HEK293 (cell line): ENCODE data around the gene MADD.

Source experiments
- CTCF ChIA-PET: fragments of 350-600 bp; formaldehyde crosslinking; extraction: SDS; loops from one replicate; lab custom pipeline; 2021; ENCODE audit warnings: antibody characterized with exemption; lab: Yijun Ruan, JAX
- POLR2A ChIA-PET: fragments of 300-600 bp; formaldehyde crosslinking; extraction: SDS; loops from one replicate; lab custom pipeline; 2020; ENCODE audit warnings: antibody characterized with exemption, inconsistent platforms; lab: Yijun Ruan, JAX
- H3K27ac ChIP-seq: fragments of 200-500 bp; sonication (Bioruptor generic); 2 replicates; pipeline ENCODE4 v1.5.1; 2014; ENCODE audit warnings: low read depth, low read length, control low read depth, inconsistent platforms; ENCODE audit errors: extremely low read depth
- H3K36me3 ChIP-seq, 2 experiments: fragments of 200-500 bp in 1 of 2; sonication (Bioruptor generic) in 1 of 2; 1 replicate in 1 of 2; 2 replicates in 1 of 2; pipeline ENCODE4 v1.5.1; 2014 to 2017; ENCODE audit warnings: inconsistent platforms in 2 of 2, low read length in 2 of 2; ENCODE audit not compliant: control insufficient read depth in 2 of 2, insufficient read depth in 1 of 2
- H3K4me1 ChIP-seq: fragments of 200-500 bp; sonication (Bioruptor generic); 2 replicates; pipeline ENCODE4 v1.5.1; 2014; ENCODE audit warnings: mild to moderate bottlenecking, low read length, inconsistent platforms; ENCODE audit not compliant: control insufficient read depth, insufficient read depth
- H3K4me3 ChIP-seq: 2 replicates; pipeline ENCODE4 v1.5.1; 2011; ENCODE audit warnings: low read depth, mild to moderate bottlenecking, control low read depth, low read length, moderate library complexity
- H3K9me3 ChIP-seq: fragments of 200-500 bp; sonication (Bioruptor generic); 2 replicates; pipeline ENCODE4 v1.5.1; 2014; ENCODE audit warnings: low read depth, low read length, inconsistent platforms; ENCODE audit not compliant: control insufficient read depth, insufficient read depth
- HOXD13 ChIP-seq: sonication (generic); formaldehyde crosslinking; IDR thresholded peaks from 2 replicates; pipeline ENCODE4 v1.8.0; 2022; ENCODE audit warnings: missing genetic modification reagents, borderline replicate concordance
- KLF7 ChIP-seq: fragments of 450-650 bp; formaldehyde crosslinking; IDR thresholded peaks from 2 replicates; pipeline ENCODE4 v1.5.1; 2016; ENCODE audit warnings: missing biosample characterization, missing genetic modification characterization, borderline replicate concordance
- SP2 ChIP-seq: fragments of 450-650 bp; formaldehyde crosslinking; IDR thresholded peaks from 2 replicates; pipeline ENCODE4 v1.5.1; 2016; ENCODE audit warnings: missing biosample characterization, missing genetic modification characterization
- WT1 ChIP-seq: fragments of 450-650 bp; formaldehyde crosslinking; IDR thresholded peaks from 2 replicates; pipeline ENCODE4 v1.5.1; 2016; ENCODE audit warnings: missing biosample characterization, missing genetic modification characterization
- ZBTB20 ChIP-seq: fragments of 450-650 bp; formaldehyde crosslinking; IDR thresholded peaks from 2 replicates; pipeline ENCODE4 v1.5.1; 2016; ENCODE audit warnings: missing biosample characterization, missing genetic modification characterization
- ZEB2 ChIP-seq: fragments of 450-650 bp; formaldehyde crosslinking; IDR thresholded peaks from 2 replicates; pipeline ENCODE4 v1.5.1; 2016; ENCODE audit warnings: missing biosample characterization, missing genetic modification characterization
- ZNF19 ChIP-seq: fragments of 450-650 bp; formaldehyde crosslinking; IDR thresholded peaks from 2 replicates; pipeline ENCODE4; 2016; ENCODE audit warnings: missing biosample characterization, missing genetic modification characterization, low read depth
- ZNF214 ChIP-seq: fragments of 450-650 bp; formaldehyde crosslinking; IDR thresholded peaks from 2 replicates; pipeline ENCODE4 v1.5.1; 2017; ENCODE audit warnings: missing biosample characterization, mild to moderate bottlenecking, missing genetic modification characterization, borderline replicate concordance
- ZNF600 ChIP-seq: fragments of 450-650 bp; formaldehyde crosslinking; IDR thresholded peaks from 2 replicates; pipeline ENCODE4 v1.5.1; 2016; ENCODE audit warnings: missing biosample characterization, missing genetic modification characterization
- ZNF621 ChIP-seq: fragments of 450-650 bp; formaldehyde crosslinking; IDR thresholded peaks from 2 replicates; pipeline ENCODE4 v1.5.1; 2017; ENCODE audit warnings: missing biosample characterization, missing genetic modification characterization
- TF ChIP-seq, protein P1 (sequence below): fragments of 450-650 bp; formaldehyde crosslinking; optimal IDR thresholded peaks from 2 replicates; pipeline ENCODE3; 2016; ENCODE audit warnings: missing biosample characterization, mild to moderate bottlenecking, missing genetic modification characterization
- TF ChIP-seq, protein P2 (sequence below): fragments of 450-650 bp; formaldehyde crosslinking; IDR thresholded peaks from 2 replicates; pipeline ENCODE4; 2016; ENCODE audit warnings: missing biosample characterization, missing genetic modification characterization
- TF ChIP-seq, protein P3 (sequence below): fragments of 450-650 bp; formaldehyde crosslinking; IDR thresholded peaks from 2 replicates; pipeline ENCODE4 v1.5.1; 2016; ENCODE audit warnings: missing biosample characterization, missing genetic modification characterization
- TF ChIP-seq, protein P4 (sequence below): fragments of 450-650 bp; IDR thresholded peaks from 2 replicates; pipeline ENCODE4 v1.5.1; 2018; ENCODE audit warnings: missing biosample characterization, mild to moderate bottlenecking, missing genetic modification characterization
- TF ChIP-seq, protein P5 (sequence below): fragments of 450-650 bp; formaldehyde crosslinking; IDR thresholded peaks from 2 replicates; pipeline ENCODE4 v1.5.1; 2016; ENCODE audit warnings: missing biosample characterization, missing genetic modification characterization
- TF ChIP-seq, protein P6 (sequence below): fragments of 450-650 bp; formaldehyde crosslinking; IDR thresholded peaks from 2 replicates; pipeline ENCODE4 v1.5.1; 2017; ENCODE audit warnings: missing biosample characterization, missing genetic modification characterization
- TF ChIP-seq, protein P7 (sequence below): fragments of 450-650 bp; formaldehyde crosslinking; IDR thresholded peaks from 2 replicates; pipeline ENCODE4 v1.5.1; 2016; ENCODE audit warnings: missing biosample characterization, missing genetic modification characterization
- TF ChIP-seq, protein P8 (sequence below): fragments of 450-650 bp; formaldehyde crosslinking; IDR thresholded peaks from 2 replicates; pipeline ENCODE4 v1.5.1; 2016; ENCODE audit warnings: missing biosample characterization, missing genetic modification characterization, borderline replicate concordance

The MADD gene

DNA sequence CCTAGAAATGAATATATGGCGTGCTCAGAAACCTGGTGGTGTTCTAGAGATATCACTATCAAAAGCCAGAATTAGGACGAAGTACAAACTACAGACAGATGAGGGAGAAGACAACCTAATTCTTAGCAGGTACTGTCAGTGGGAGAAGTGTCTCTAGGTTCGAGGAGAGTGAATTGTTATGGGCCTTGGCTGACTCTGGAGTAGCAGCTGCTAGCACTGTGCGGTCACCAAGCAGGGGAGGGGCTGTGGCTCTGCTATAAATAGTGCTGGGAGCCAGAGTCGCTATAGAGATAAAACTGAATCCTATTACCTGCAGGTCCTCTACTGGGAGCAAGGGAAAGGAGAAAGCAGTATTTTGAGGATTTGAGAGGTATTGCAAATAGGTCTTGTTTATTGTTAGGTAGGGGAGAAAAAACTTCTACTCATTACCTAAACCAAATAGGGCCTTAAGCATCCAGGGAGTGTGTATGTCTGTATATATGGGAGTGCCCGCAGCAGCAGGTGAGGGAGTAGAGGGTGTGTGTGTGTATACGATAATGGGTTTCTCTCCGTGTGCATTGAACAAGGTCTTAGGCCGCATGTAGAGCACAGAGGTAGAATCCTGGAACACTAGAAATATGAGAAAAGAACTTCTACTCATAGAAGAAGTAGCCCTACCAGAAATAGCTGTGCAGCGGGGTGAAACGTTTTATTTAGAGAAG, 2.2 kb downstream of the MADD start (continued):
- TF ChIP-seq HOXD13 (CRISPR knock-in tag), result no peak
- TF ChIP-seq, protein P1, sequence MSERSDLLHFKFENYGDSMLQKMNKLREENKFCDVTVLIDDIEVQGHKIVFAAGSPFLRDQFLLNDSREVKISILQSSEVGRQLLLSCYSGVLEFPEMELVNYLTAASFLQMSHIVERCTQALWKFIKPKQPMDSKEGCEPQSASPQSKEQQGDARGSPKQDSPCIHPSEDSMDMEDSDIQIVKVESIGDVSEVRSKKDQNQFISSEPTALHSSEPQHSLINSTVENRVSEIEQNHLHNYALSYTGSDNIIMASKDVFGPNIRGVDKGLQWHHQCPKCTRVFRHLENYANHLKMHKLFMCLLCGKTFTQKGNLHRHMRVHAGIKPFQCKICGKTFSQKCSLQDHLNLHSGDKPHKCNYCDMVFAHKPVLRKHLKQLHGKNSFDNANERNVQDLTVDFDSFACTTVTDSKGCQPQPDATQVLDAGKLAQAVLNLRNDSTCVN, result no peak
- no peak for TF ChIP-seq KLF7
- TF ChIP-seq, protein P2, sequence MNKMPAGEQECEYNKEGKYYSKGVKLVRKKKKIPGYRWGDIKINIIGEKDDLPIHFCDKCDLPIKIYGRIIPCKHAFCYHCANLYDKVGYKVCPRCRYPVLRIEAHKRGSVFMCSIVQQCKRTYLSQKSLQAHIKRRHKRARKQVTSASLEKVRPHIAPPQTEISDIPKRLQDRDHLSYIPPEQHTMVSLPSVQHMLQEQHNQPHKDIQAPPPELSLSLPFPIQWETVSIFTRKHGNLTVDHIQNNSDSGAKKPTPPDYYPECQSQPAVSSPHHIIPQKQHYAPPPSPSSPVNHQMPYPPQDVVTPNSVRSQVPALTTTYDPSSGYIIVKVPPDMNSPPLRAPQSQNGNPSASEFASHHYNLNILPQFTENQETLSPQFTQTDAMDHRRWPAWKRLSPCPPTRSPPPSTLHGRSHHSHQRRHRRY, result no peak
- TF ChIP-seq, protein P3, sequence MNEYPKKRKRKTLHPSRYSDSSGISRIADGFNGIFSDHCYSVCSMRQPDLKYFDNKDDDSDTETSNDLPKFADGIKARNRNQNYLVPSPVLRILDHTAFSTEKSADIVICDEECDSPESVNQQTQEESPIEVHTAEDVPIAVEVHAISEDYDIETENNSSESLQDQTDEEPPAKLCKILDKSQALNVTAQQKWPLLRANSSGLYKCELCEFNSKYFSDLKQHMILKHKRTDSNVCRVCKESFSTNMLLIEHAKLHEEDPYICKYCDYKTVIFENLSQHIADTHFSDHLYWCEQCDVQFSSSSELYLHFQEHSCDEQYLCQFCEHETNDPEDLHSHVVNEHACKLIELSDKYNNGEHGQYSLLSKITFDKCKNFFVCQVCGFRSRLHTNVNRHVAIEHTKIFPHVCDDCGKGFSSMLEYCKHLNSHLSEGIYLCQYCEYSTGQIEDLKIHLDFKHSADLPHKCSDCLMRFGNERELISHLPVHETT (tag by site-specific recombination), result no peak
- no peak for TF ChIP-seq SP2
- no peak for TF ChIP-seq ZBTB20 (tag by site-specific recombination)
- TF ChIP-seq WT1 (tag by site-specific recombination), result peak; percentile 47; the same call in 1 of the 2 replicates
- no peak for TF ChIP-seq ZEB2 (tag by site-specific recombination)
- TF ChIP-seq, protein P4, sequence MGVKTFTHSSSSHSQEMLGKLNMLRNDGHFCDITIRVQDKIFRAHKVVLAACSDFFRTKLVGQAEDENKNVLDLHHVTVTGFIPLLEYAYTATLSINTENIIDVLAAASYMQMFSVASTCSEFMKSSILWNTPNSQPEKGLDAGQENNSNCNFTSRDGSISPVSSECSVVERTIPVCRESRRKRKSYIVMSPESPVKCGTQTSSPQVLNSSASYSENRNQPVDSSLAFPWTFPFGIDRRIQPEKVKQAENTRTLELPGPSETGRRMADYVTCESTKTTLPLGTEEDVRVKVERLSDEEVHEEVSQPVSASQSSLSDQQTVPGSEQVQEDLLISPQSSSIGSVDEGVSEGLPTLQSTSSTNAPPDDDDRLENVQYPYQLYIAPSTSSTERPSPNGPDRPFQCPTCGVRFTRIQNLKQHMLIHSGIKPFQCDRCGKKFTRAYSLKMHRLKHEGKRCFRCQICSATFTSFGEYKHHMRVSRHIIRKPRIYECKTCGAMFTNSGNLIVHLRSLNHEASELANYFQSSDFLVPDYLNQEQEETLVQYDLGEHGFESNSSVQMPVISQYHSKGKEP, result no peak
- TF ChIP-seq ZNF600 (tag by site-specific recombination), result peak; percentile 58
- TF ChIP-seq, protein P5, sequence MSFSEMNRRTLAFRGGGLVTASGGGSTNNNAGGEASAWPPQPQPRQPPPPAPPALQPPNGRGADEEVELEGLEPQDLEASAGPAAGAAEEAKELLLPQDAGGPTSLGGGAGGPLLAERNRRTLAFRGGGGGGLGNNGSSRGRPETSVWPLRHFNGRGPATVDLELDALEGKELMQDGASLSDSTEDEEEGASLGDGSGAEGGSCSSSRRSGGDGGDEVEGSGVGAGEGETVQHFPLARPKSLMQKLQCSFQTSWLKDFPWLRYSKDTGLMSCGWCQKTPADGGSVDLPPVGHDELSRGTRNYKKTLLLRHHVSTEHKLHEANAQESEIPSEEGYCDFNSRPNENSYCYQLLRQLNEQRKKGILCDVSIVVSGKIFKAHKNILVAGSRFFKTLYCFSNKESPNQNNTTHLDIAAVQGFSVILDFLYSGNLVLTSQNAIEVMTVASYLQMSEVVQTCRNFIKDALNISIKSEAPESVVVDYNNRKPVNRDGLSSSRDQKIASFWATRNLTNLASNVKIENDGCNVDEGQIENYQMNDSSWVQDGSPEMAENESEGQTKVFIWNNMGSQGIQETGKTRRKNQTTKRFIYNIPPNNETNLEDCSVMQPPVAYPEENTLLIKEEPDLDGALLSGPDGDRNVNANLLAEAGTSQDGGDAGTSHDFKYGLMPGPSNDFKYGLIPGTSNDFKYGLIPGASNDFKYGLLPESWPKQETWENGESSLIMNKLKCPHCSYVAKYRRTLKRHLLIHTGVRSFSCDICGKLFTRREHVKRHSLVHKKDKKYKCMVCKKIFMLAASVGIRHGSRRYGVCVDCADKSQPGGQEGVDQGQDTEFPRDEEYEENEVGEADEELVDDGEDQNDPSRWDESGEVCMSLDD, result no peak
- TF ChIP-seq, protein P6, sequence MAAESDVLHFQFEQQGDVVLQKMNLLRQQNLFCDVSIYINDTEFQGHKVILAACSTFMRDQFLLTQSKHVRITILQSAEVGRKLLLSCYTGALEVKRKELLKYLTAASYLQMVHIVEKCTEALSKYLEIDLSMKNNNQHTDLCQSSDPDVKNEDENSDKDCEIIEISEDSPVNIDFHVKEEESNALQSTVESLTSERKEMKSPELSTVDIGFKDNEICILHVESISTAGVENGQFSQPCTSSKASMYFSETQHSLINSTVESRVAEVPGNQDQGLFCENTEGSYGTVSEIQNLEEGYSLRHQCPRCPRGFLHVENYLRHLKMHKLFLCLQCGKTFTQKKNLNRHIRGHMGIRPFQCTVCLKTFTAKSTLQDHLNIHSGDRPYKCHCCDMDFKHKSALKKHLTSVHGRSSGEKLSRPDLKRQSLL (tag by site-specific recombination), result peak; percentile 38; the same call in 1 of the 2 replicates
- no peak for TF ChIP-seq ZNF621 (tag by site-specific recombination)
- TF ChIP-seq ZNF214, result no peak
- no peak for TF ChIP-seq ZNF19 (tag by site-specific recombination)

DNA sequence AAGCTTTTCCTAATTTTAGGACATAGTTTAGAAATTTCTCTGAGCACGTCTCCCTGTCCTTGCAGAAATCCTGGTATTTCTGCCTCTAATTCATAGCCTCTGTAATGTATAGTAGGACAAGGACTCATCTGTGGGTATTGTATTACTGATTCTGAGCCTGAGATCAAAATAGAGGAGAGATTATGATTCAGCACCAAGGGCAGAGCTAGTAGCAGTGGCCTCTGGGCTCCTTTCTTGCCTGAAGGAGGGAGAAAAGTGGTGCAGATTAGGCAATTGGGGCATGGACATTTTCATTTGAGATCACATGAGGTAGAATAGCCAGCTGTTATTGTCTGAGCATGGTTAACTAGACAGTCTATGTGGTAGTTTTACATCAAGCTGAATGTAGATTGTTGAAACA, 2.8 kb downstream of the MADD start:
- Histone ChIP-seq H3K4me3 (no peak overlapping the region), H3K36me3 (peaks cover 0 to 41% of the 10 kb centered on the region in 2 experiments; a peak in 1 of 3 replicates), H3K27ac (no peak overlapping the region), H3K9me3 (no peaks in the 10 kb centered on the region), H3K4me1 (peaks cover 13% of the 10 kb centered on the region; the same call in 1 of the 2 replicates)
- ChIA-PET POLR2A (interaction anchor here (2.3 kb wide), 1 partner anchor 15 kb away, joined by 5 read pairs; the partner anchor contains the start of gene NR1H3), CTCF (interaction anchor here (1.0 to 3.1 kb wide), 3 partner anchors 14 to 82 kb away, joined by 3 to 33 read pairs (median 4); partner anchors contain the start of gene NR1H3)
- TF ChIP-seq, protein P7, sequence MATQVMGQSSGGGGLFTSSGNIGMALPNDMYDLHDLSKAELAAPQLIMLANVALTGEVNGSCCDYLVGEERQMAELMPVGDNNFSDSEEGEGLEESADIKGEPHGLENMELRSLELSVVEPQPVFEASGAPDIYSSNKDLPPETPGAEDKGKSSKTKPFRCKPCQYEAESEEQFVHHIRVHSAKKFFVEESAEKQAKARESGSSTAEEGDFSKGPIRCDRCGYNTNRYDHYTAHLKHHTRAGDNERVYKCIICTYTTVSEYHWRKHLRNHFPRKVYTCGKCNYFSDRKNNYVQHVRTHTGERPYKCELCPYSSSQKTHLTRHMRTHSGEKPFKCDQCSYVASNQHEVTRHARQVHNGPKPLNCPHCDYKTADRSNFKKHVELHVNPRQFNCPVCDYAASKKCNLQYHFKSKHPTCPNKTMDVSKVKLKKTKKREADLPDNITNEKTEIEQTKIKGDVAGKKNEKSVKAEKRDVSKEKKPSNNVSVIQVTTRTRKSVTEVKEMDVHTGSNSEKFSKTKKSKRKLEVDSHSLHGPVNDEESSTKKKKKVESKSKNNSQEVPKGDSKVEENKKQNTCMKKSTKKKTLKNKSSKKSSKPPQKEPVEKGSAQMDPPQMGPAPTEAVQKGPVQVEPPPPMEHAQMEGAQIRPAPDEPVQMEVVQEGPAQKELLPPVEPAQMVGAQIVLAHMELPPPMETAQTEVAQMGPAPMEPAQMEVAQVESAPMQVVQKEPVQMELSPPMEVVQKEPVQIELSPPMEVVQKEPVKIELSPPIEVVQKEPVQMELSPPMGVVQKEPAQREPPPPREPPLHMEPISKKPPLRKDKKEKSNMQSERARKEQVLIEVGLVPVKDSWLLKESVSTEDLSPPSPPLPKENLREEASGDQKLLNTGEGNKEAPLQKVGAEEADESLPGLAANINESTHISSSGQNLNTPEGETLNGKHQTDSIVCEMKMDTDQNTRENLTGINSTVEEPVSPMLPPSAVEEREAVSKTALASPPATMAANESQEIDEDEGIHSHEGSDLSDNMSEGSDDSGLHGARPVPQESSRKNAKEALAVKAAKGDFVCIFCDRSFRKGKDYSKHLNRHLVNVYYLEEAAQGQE (tag by site-specific recombination), result peak; percentile 88
- TF ChIP-seq, protein P1, result no peak
- TF ChIP-seq, protein P8, sequence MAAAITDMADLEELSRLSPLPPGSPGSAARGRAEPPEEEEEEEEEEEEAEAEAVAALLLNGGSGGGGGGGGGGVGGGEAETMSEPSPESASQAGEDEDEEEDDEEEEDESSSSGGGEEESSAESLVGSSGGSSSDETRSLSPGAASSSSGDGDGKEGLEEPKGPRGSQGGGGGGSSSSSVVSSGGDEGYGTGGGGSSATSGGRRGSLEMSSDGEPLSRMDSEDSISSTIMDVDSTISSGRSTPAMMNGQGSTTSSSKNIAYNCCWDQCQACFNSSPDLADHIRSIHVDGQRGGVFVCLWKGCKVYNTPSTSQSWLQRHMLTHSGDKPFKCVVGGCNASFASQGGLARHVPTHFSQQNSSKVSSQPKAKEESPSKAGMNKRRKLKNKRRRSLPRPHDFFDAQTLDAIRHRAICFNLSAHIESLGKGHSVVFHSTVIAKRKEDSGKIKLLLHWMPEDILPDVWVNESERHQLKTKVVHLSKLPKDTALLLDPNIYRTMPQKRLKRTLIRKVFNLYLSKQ, result no peak
